RWPE1 (cell line): ENCODE measurements around the gene PSMA7.

Experiments used
- CTCF ChIA-PET: fragments of 350-600 bp; sonication (Branson Sonifier 250); formaldehyde crosslinking; extraction: SDS; loops from one replicate; lab custom pipeline; 2021; lab: Yijun Ruan, JAX
- POLR2A ChIA-PET: fragments of 400-600 bp; formaldehyde crosslinking; extraction: SDS; loops from one replicate; lab custom pipeline; 2020; ENCODE audit warnings: antibody characterized with exemption; ENCODE audit not compliant: low non-redundant PET; lab: Yijun Ruan, JAX
- DNase-seq: peaks from one replicate; pipeline ENCODE4 v3.0.0; 2012; ENCODE audit warnings: low spot score
- H3K27ac ChIP-seq: fragments of 450-650 bp; 2 replicates; pipeline ENCODE4 v1.5.1; 2017
- CTCF ChIP-seq: fragments of 450-650 bp; conservative IDR thresholded peaks from 2 replicates; pipeline ENCODE4 v1.5.1; 2017; ENCODE audit warnings: low read depth, mild to moderate bottlenecking

PSMA7 gene

GRCh38 chr20:62133864-62134263 lies 9.3 kb downstream of the PSMA7 start:
- peak overlapping the region; percentile 54 for H3K27ac ChIP-seq
- CTCF ChIA-PET: interaction anchor here (1.4 to 3.1 kb wide), 2 partner anchors 10 to 123 kb away, joined by 9 to 20 read pairs; no protein-coding TSS in a partner anchor
- no peak for TF ChIP-seq CTCF
- POLR2A ChIA-PET: no interaction called here
- no peak for DNase-seq

DNA sequence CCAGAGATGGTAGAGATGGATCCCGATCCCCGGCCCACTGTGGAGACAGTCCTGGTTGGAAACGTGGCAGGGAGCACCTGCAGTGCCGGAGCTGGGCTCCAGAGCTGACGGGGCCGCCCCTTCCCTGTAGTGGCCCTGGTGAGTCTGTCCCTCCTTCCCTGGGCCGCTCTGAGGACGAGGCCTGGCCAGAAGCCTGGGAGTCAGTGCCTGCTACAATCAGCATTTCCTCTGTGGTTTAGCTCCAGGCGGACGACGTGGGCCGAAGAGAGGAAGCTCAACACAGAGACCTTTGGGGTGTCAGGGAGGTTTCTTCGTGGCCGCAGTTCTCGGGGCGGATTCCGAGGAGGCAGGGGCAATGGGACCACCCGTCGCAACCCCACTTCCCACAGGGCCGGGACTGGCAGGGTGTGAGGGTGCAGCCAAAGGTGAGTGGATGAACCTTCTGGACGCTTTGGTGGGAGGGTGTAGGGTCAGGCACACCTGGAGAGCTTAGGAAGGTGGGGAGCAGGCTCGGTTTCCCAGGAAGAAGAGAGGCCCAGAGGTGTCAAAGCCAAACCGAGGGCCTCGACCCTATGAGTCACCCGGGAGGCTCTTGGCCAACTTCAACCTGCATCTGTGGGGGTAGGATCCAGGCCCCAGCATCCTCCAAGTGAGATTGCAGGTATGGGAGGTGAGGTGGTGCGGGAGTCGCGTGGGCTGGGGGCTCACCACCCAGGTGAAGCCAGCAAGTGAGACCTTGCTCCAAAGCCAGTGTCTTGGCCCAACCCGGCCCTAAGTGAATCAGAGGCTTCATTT lies 9.9 kb downstream of the PSMA7 start:
- TF ChIP-seq CTCF: no peak
- no peak for DNase-seq
- POLR2A ChIA-PET: no interaction called here
- H3K27ac ChIP-seq: peak overlapping the region; percentile 54
- CTCF ChIA-PET: interaction anchor here (1.4 kb wide), 1 partner anchor 9 kb away, joined by 9 read pairs; no protein-coding TSS in a partner anchor

DNA sequence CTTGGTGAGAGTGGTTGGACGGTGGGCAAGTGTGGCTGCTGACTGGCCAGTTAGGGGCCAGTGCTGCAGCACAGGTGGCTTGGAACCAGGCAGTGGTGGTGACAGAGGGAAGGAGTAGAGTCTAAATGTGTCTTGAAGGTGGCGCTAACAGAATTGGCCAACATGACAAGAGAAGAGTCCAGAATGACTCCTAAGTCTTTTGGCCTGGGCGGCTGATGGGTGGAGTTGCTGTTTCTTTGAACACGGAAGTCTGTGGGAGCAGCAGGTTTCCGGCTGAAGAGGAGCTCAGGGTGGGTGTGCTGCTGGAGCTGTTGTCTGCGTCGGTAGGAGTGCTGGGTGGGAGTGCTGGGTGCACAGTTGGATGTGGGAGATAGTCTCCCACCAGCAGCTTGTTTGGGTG lies 10.8 kb downstream of the PSMA7 start:
- no peak for TF ChIP-seq CTCF
- ChIA-PET POLR2A (no interaction called here), CTCF (interaction anchor here (0.6 to 1.4 kb wide), 2 partner anchors 8 to 37 kb away, joined by 4 to 9 read pairs; no protein-coding TSS in a partner anchor)
- DNase-seq: no peak
- peak overlapping the region; percentile 54; the same call in 1 of the 2 replicates for H3K27ac ChIP-seq

- CTCF ChIA-PET: interaction anchor here (0.6 kb wide), 1 partner anchor 36 kb away, joined by 4 read pairs; no protein-coding TSS in a partner anchor
- H3K27ac ChIP-seq: peak overlapping the region; percentile 54; the same call in 1 of the 2 replicates
- POLR2A ChIA-PET: no interaction called here
- no peak for TF ChIP-seq CTCF
- DNase-seq: no peak
Measured at GRCh38 chr20:62131560-62132320, 11.5 kb downstream of the PSMA7 start.

GRCh38 chr20:62129731-62130531 lies 13.3 kb downstream of the PSMA7 start:
- peak overlapping the region; percentile 8; the same call in 1 of the 2 replicates for H3K27ac ChIP-seq
- CTCF ChIA-PET: interaction anchor here (0.7 to 1.3 kb wide), 2 partner anchors 12 to 119 kb away, joined by 3 to 5 read pairs; no protein-coding TSS in a partner anchor
- POLR2A ChIA-PET: no interaction called here
- no peak for TF ChIP-seq CTCF
- DNase-seq: no peak
